ENCODE measurements around the gene PLEKHH2. TPM values are rescaled to one million over a fixed set of nuclear protein-coding genes. Genes with fewer than 3 reads are reported as not detected.

Gene PLEKHH2
- total and polyA plus RNA-seq, 2 experiments from 2014 or later: 5.4 to 6.7 TPM

DNA sequence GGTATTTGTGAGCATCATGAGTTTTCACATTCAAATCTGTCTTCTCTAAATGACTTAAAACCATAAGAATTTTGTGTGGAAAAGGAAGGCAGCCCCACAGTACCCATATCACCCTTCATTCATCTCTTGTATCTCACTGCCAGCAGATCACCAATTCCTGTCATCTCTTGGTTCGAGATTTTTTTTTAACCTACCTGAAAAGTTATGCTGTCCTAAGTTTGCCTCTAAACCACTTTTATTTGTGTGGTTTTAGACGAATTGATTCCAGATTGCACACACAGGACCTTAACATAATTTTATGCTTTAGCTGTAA is 169.6 kb downstream of the PLEKHH2 start:
- ATAC-seq (no peak), DNase-seq (ENCODE audit: low spot score) (no peak)
- no peaks in the 10 kb centered on the region for H3K27me3 ChIP-seq (ENCODE audit: insufficient read depth)
- no peak overlapping the region for H2AFZ ChIP-seq
- no peak overlapping the region for H3K4me3 ChIP-seq
- no peaks in the 10 kb centered on the region for H3K9me3 Mint-ChIP-seq
- no peaks in the 10 kb centered on the region for H3K27me3 Mint-ChIP-seq (ENCODE audit: insufficient read depth, low read depth, poor library complexity)
- no peaks in the 10 kb centered on the region for H3K79me2 ChIP-seq (replicated peaks; ENCODE audit: insufficient read depth)
- no peak overlapping the region for H3K4me3 Mint-ChIP-seq
- H3K27ac Mint-ChIP-seq: no peak overlapping the region
- TF ChIP-seq STAT1 (IDR thresholded peaks at IDR 0.05; ENCODE audit: unreplicated experiment) (no peak), EZH2 (IDR thresholded peaks at IDR 0.05; ENCODE audit: low read depth, unreplicated experiment) (no peak), ZNF331 (CRISPR knock-in tag; IDR thresholded peaks at IDR 0.05; ENCODE audit: low read depth) (no peak), ZNF114 (CRISPR knock-in tag; IDR thresholded peaks at IDR 0.05) (no peak), POLR2AphosphoS5 (IDR thresholded peaks at IDR 0.05; ENCODE audit: low read depth) (no peak), CREB1 (CRISPR knock-in tag; IDR thresholded peaks at IDR 0.05; ENCODE audit: low read depth) (no peak), EZH2phosphoT487 (IDR thresholded peaks at IDR 0.05; ENCODE audit: unreplicated experiment) (no peak), NANOG (IDR thresholded peaks at IDR 0.05; ENCODE audit: borderline replicate concordance) (no peak), JUNB (IDR thresholded peaks at IDR 0.05; ENCODE audit: unreplicated experiment) (no peak)
- TF ChIP-seq, protein P1, sequence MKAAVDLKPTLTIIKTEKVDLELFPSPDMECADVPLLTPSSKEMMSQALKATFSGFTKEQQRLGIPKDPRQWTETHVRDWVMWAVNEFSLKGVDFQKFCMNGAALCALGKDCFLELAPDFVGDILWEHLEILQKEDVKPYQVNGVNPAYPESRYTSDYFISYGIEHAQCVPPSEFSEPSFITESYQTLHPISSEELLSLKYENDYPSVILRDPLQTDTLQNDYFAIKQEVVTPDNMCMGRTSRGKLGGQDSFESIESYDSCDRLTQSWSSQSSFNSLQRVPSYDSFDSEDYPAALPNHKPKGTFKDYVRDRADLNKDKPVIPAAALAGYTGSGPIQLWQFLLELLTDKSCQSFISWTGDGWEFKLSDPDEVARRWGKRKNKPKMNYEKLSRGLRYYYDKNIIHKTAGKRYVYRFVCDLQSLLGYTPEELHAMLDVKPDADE (IDR thresholded peaks at IDR 0.05): no peak
- TF ChIP-seq, protein P2, sequence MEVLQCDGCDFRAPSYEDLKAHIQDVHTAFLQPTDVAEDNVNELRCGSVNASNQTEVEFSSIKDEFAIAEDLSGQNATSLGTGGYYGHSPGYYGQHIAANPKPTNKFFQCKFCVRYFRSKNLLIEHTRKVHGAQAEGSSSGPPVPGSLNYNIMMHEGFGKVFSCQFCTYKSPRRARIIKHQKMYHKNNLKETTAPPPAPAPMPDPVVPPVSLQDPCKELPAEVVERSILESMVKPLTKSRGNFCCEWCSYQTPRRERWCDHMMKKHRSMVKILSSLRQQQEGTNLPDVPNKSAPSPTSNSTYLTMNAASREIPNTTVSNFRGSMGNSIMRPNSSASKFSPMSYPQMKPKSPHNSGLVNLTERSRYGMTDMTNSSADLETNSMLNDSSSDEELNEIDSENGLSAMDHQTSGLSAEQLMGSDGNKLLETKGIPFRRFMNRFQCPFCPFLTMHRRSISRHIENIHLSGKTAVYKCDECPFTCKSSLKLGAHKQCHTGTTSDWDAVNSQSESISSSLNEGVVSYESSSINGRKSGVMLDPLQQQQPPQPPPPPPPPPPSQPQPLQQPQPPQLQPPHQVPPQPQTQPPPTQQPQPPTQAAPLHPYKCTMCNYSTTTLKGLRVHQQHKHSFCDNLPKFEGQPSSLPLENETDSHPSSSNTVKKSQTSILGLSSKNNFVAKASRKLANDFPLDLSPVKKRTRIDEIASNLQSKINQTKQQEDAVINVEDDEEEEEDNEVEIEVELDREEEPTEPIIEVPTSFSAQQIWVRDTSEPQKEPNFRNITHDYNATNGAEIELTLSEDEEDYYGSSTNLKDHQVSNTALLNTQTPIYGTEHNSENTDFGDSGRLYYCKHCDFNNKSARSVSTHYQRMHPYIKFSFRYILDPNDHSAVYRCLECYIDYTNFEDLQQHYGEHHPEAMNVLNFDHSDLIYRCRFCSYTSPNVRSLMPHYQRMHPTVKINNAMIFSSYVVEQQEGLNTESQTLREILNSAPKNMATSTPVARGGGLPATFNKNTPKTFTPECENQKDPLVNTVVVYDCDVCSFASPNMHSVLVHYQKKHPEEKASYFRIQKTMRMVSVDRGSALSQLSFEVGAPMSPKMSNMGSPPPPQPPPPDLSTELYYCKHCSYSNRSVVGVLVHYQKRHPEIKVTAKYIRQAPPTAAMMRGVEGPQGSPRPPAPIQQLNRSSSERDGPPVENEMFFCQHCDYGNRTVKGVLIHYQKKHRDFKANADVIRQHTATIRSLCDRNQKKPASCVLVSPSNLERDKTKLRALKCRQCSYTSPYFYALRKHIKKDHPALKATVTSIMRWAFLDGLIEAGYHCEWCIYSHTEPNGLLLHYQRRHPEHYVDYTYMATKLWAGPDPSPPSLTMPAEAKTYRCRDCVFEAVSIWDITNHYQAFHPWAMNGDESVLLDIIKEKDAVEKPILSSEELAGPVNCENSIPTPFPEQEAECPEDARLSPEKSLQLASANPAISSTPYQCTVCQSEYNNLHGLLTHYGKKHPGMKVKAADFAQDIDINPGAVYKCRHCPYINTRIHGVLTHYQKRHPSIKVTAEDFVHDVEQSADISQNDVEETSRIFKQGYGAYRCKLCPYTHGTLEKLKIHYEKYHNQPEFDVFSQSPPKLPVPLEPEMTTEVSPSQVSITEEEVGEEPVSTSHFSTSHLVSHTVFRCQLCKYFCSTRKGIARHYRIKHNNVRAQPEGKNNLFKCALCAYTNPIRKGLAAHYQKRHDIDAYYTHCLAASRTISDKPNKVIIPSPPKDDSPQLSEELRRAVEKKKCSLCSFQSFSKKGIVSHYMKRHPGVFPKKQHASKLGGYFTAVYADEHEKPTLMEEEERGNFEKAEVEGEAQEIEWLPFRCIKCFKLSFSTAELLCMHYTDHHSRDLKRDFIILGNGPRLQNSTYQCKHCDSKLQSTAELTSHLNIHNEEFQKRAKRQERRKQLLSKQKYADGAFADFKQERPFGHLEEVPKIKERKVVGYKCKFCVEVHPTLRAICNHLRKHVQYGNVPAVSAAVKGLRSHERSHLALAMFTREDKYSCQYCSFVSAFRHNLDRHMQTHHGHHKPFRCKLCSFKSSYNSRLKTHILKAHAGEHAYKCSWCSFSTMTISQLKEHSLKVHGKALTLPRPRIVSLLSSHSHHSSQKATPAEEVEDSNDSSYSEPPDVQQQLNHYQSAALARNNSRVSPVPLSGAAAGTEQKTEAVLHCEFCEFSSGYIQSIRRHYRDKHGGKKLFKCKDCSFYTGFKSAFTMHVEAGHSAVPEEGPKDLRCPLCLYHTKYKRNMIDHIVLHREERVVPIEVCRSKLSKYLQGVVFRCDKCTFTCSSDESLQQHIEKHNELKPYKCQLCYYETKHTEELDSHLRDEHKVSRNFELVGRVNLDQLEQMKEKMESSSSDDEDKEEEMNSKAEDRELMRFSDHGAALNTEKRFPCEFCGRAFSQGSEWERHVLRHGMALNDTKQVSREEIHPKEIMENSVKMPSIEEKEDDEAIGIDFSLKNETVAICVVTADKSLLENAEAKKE (CRISPR knock-in tag; IDR thresholded peaks at IDR 0.05): no peak
- TF ChIP-seq, protein P3, sequence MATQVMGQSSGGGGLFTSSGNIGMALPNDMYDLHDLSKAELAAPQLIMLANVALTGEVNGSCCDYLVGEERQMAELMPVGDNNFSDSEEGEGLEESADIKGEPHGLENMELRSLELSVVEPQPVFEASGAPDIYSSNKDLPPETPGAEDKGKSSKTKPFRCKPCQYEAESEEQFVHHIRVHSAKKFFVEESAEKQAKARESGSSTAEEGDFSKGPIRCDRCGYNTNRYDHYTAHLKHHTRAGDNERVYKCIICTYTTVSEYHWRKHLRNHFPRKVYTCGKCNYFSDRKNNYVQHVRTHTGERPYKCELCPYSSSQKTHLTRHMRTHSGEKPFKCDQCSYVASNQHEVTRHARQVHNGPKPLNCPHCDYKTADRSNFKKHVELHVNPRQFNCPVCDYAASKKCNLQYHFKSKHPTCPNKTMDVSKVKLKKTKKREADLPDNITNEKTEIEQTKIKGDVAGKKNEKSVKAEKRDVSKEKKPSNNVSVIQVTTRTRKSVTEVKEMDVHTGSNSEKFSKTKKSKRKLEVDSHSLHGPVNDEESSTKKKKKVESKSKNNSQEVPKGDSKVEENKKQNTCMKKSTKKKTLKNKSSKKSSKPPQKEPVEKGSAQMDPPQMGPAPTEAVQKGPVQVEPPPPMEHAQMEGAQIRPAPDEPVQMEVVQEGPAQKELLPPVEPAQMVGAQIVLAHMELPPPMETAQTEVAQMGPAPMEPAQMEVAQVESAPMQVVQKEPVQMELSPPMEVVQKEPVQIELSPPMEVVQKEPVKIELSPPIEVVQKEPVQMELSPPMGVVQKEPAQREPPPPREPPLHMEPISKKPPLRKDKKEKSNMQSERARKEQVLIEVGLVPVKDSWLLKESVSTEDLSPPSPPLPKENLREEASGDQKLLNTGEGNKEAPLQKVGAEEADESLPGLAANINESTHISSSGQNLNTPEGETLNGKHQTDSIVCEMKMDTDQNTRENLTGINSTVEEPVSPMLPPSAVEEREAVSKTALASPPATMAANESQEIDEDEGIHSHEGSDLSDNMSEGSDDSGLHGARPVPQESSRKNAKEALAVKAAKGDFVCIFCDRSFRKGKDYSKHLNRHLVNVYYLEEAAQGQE (IDR thresholded peaks at IDR 0.05; ENCODE audit: unreplicated experiment): no peak
- TF ChIP-seq, protein P4, sequence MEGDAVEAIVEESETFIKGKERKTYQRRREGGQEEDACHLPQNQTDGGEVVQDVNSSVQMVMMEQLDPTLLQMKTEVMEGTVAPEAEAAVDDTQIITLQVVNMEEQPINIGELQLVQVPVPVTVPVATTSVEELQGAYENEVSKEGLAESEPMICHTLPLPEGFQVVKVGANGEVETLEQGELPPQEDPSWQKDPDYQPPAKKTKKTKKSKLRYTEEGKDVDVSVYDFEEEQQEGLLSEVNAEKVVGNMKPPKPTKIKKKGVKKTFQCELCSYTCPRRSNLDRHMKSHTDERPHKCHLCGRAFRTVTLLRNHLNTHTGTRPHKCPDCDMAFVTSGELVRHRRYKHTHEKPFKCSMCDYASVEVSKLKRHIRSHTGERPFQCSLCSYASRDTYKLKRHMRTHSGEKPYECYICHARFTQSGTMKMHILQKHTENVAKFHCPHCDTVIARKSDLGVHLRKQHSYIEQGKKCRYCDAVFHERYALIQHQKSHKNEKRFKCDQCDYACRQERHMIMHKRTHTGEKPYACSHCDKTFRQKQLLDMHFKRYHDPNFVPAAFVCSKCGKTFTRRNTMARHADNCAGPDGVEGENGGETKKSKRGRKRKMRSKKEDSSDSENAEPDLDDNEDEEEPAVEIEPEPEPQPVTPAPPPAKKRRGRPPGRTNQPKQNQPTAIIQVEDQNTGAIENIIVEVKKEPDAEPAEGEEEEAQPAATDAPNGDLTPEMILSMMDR (conservative IDR thresholded peaks at IDR 0.05; ENCODE audit: low read depth in 2 of 2): no peak
- H3K4me1 Mint-ChIP-seq: no peaks in the 10 kb centered on the region
- no peak overlapping the region for H3K27ac ChIP-seq (ENCODE audit: low read depth)
- H4K20me1 ChIP-seq (replicated peaks; ENCODE audit: insufficient read depth): no peaks in the 10 kb centered on the region
- H3K9me2 ChIP-seq (ENCODE audit: insufficient read depth): no peaks in the 10 kb centered on the region
- no peaks in the 10 kb centered on the region for H3K4me1 ChIP-seq (ENCODE audit: insufficient read depth)
- H3K4me2 ChIP-seq: no peak overlapping the region
- H3F3A ChIP-seq (replicated peaks; ENCODE audit: low read depth): no peaks in the 10 kb centered on the region
- H3K36me3 Mint-ChIP-seq (ENCODE audit: low read depth): no peaks in the 10 kb centered on the region
- no peaks in the 10 kb centered on the region for H3K36me3 ChIP-seq (ENCODE audit: insufficient read depth)
